ENCODE measurements around the gene HLA-B.

- TF ChIP-seq, protein P1, sequence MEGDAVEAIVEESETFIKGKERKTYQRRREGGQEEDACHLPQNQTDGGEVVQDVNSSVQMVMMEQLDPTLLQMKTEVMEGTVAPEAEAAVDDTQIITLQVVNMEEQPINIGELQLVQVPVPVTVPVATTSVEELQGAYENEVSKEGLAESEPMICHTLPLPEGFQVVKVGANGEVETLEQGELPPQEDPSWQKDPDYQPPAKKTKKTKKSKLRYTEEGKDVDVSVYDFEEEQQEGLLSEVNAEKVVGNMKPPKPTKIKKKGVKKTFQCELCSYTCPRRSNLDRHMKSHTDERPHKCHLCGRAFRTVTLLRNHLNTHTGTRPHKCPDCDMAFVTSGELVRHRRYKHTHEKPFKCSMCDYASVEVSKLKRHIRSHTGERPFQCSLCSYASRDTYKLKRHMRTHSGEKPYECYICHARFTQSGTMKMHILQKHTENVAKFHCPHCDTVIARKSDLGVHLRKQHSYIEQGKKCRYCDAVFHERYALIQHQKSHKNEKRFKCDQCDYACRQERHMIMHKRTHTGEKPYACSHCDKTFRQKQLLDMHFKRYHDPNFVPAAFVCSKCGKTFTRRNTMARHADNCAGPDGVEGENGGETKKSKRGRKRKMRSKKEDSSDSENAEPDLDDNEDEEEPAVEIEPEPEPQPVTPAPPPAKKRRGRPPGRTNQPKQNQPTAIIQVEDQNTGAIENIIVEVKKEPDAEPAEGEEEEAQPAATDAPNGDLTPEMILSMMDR (IDR thresholded peaks at IDR 0.05), result no peak
- TF ChIP-seq EZH2 (IDR thresholded peaks at IDR 0.05) (no peak), EZH2phosphoT487 (IDR thresholded peaks at IDR 0.05) (no peak)
Measured at GRCh38 chr6:31304683-31305082, 52.3 kb downstream of the HLA-B start.

All from neural progenitor cell (in vitro differentiated cells).